ENCODE data around the gene LILRB1.

DNA sequence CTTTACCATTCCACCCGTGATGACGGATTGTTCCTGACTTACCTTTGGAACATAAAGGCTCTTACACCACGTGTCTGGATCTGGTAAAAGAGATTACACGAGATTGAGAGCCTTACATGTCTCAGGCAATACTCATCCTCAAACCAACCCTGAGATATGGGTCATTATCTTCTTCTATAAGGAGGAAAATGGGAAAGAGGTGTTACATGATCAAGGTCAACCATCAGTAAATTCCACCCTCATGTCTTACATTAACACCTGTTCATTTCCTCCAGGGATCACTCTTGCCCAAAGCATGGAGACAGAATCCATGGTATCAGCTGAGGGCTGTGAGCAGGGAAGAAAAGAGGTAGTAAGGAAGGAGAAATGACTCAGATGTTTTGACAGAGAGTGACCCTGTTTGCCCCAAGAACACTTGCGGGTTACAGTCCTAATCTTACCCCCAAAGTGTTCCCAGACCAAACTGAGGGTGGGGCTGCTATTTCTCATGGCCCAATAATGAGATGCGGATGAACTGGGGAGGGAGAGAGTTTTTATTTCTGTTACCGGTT is 52.1 kb downstream of the LILRB1 start:
- TF ChIP-seq, protein P1, sequence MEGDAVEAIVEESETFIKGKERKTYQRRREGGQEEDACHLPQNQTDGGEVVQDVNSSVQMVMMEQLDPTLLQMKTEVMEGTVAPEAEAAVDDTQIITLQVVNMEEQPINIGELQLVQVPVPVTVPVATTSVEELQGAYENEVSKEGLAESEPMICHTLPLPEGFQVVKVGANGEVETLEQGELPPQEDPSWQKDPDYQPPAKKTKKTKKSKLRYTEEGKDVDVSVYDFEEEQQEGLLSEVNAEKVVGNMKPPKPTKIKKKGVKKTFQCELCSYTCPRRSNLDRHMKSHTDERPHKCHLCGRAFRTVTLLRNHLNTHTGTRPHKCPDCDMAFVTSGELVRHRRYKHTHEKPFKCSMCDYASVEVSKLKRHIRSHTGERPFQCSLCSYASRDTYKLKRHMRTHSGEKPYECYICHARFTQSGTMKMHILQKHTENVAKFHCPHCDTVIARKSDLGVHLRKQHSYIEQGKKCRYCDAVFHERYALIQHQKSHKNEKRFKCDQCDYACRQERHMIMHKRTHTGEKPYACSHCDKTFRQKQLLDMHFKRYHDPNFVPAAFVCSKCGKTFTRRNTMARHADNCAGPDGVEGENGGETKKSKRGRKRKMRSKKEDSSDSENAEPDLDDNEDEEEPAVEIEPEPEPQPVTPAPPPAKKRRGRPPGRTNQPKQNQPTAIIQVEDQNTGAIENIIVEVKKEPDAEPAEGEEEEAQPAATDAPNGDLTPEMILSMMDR (IDR thresholded peaks at IDR 0.05), result no peak
- no peak for TF ChIP-seq EP300 (IDR thresholded peaks at IDR 0.05; ENCODE audit: borderline replicate concordance in 1 of 2, low read depth in 1 of 2, low read length in 1 of 2)
- TF ChIP-seq CHD2 (IDR thresholded peaks at IDR 0.05; ENCODE audit: low read length, partially characterized antibody), result no peak
- TF ChIP-seq, protein P2, sequence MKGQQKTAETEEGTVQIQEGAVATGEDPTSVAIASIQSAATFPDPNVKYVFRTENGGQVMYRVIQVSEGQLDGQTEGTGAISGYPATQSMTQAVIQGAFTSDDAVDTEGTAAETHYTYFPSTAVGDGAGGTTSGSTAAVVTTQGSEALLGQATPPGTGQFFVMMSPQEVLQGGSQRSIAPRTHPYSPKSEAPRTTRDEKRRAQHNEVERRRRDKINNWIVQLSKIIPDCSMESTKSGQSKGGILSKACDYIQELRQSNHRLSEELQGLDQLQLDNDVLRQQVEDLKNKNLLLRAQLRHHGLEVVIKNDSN (IDR thresholded peaks at IDR 0.05; ENCODE audit: borderline replicate concordance, low read depth), result no peak
- no peak for TF ChIP-seq NFIC (IDR thresholded peaks at IDR 0.05; ENCODE audit: borderline replicate concordance)
- TF ChIP-seq TAF1 (IDR thresholded peaks at IDR 0.05; ENCODE audit: borderline replicate concordance, low read depth, low read length), result no peak
- no peak for TF ChIP-seq TEAD4 (IDR thresholded peaks at IDR 0.05; ENCODE audit: borderline replicate concordance, insufficient read depth)
- TF ChIP-seq, protein P3, sequence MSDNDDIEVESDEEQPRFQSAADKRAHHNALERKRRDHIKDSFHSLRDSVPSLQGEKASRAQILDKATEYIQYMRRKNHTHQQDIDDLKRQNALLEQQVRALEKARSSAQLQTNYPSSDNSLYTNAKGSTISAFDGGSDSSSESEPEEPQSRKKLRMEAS (IDR thresholded peaks at IDR 0.05; ENCODE audit: low read depth), result no peak

Data from SK-N-SH (cell line).